H9 (cell line): ENCODE results near the gene DDOST. TPM values are rescaled to one million over a fixed set of nuclear protein-coding genes. Genes with fewer than 3 reads are reported as not detected.

Experiments
- DNase-seq: peaks from one replicate; pipeline ENCODE4 v3.0.0-alpha.2; 2017
- H2AFZ ChIP-seq: one replicate; pipeline ENCODE4 v1.6.1; 2013; ENCODE audit warnings: mild to moderate bottlenecking, low read length, control low read depth, moderate library complexity
- H2AK5ac ChIP-seq: 2 replicates; pipeline ENCODE4 v1.6.1; 2013; ENCODE audit warnings: low read length, control low read depth, mixed read lengths; ENCODE audit not compliant: insufficient read length
- H2BK120ac ChIP-seq: one replicate; pipeline ENCODE4 v1.6.1; 2013; ENCODE audit warnings: low read depth, mild to moderate bottlenecking, low read length, control low read depth, inconsistent platforms; ENCODE audit not compliant: poor library complexity, severe bottlenecking
- H2BK12ac ChIP-seq: 2 replicates; pipeline ENCODE4 v1.6.1; 2013; ENCODE audit warnings: low read length, control low read depth, mixed read lengths, low read depth; ENCODE audit not compliant: insufficient read length
- H2BK15ac ChIP-seq: 2 replicates; pipeline ENCODE4 v1.6.1; 2013; ENCODE audit warnings: low read depth, low read length, control low read depth
- H2BK20ac ChIP-seq: one replicate; pipeline ENCODE4 v1.6.1; 2013; ENCODE audit warnings: low read depth, mild to moderate bottlenecking, low read length, control low read depth, inconsistent platforms; ENCODE audit not compliant: poor library complexity, severe bottlenecking
- H2BK5ac ChIP-seq: 2 replicates; pipeline ENCODE4 v1.6.1; 2013; ENCODE audit warnings: low read length, control low read depth, mixed read lengths; ENCODE audit not compliant: insufficient read length
- H3K14ac ChIP-seq: 2 replicates; pipeline ENCODE4 v1.6.1; 2013; ENCODE audit warnings: low read length, control low read depth; ENCODE audit not compliant: insufficient read depth
- H3K18ac ChIP-seq: 2 replicates; pipeline ENCODE4 v1.6.1; 2013; ENCODE audit warnings: low read depth, mild to moderate bottlenecking, mixed read lengths, low read length, control low read depth; ENCODE audit not compliant: insufficient read length
- H3K23ac ChIP-seq: 2 replicates; pipeline ENCODE4 v1.6.1; 2013; ENCODE audit warnings: low read length, control low read depth, mixed read lengths, low read depth; ENCODE audit not compliant: insufficient read length
- H3K23me2 ChIP-seq: 2 replicates; pipeline ENCODE4 v1.6.1; 2013; ENCODE audit warnings: low read depth, mild to moderate bottlenecking, mixed read lengths, low read length, control low read depth; ENCODE audit not compliant: insufficient read length, poor library complexity, severe bottlenecking
- H3K27ac ChIP-seq: 2 replicates; pipeline ENCODE4 v1.5.1; 2013; ENCODE audit warnings: low read length, control low read depth, mixed read lengths, low read depth; ENCODE audit not compliant: insufficient read length
- H3K27me3 ChIP-seq: 2 replicates; pipeline ENCODE4 v1.6.1; 2013; ENCODE audit warnings: low read length, control low read depth, inconsistent platforms; ENCODE audit not compliant: insufficient read depth
- H3K4ac ChIP-seq: 2 replicates; pipeline ENCODE4 v1.6.1; 2013; ENCODE audit warnings: low read depth, mild to moderate bottlenecking, control low read depth, inconsistent platforms, low read length, moderate library complexity
- H3K4me1 ChIP-seq: 2 replicates; pipeline ENCODE4 v1.6.1; 2013; ENCODE audit warnings: low read length, control low read depth, inconsistent platforms; ENCODE audit not compliant: insufficient read depth
- H3K4me2 ChIP-seq: 2 replicates; pipeline ENCODE4 v1.6.1; 2013; ENCODE audit warnings: low read length, control low read depth, mixed read lengths; ENCODE audit not compliant: insufficient read length, insufficient read depth
- H3K56ac ChIP-seq: 2 replicates; pipeline ENCODE4 v1.6.1; 2013; ENCODE audit warnings: low read depth, mild to moderate bottlenecking, mixed read lengths, low read length, control low read depth; ENCODE audit not compliant: insufficient read length
- H3K79me1 ChIP-seq: 2 replicates; pipeline ENCODE4 v1.6.1; 2013; ENCODE audit warnings: low read depth, mild to moderate bottlenecking, moderate library complexity, low read length, control low read depth, inconsistent platforms; ENCODE audit not compliant: insufficient read depth, poor library complexity, severe bottlenecking
- H3K79me2 ChIP-seq: 2 replicates; pipeline ENCODE4 v1.6.1; 2013; ENCODE audit warnings: low read length, control low read depth, inconsistent platforms; ENCODE audit not compliant: insufficient read depth
- H3K9ac ChIP-seq: 2 replicates; pipeline ENCODE4 v1.6.1; 2013; ENCODE audit warnings: low read length, control low read depth, mixed read lengths; ENCODE audit not compliant: insufficient read length; ENCODE audit errors: extremely low read depth
- H3K9me3 ChIP-seq: one replicate; pipeline ENCODE4 v1.6.1; 2013; ENCODE audit warnings: low read depth, low read length, inconsistent platforms; ENCODE audit not compliant: control insufficient read depth
- H3T11ph ChIP-seq: one replicate; pipeline ENCODE4 v1.6.1; 2013; ENCODE audit warnings: mild to moderate bottlenecking, low read length, control low read depth, inconsistent platforms
- H4K20me1 ChIP-seq: one replicate; pipeline ENCODE4 v1.6.1; 2013; ENCODE audit not compliant: control insufficient read depth, insufficient read length, insufficient read depth
- H4K5ac ChIP-seq: 2 replicates; pipeline ENCODE4 v1.6.1; 2013; ENCODE audit warnings: low read depth, mild to moderate bottlenecking, mixed read lengths, low read length, control low read depth; ENCODE audit not compliant: insufficient read length
- H4K8ac ChIP-seq: replicated peaks from 2 replicates; pipeline ENCODE4 v1.6.1; 2013; ENCODE audit warnings: low read length, control low read depth, mixed read lengths, low read depth; ENCODE audit not compliant: insufficient read length
- H4K91ac ChIP-seq: 2 replicates; pipeline ENCODE4 v1.6.1; 2013; ENCODE audit warnings: low read depth, mild to moderate bottlenecking, moderate library complexity, mixed read lengths, low read length, control low read depth; ENCODE audit not compliant: insufficient read length
- H3K27ac Mint-ChIP-seq, 3 experiments: 2 replicates in 2 of 3; 3 replicates in 1 of 3; pipeline ENCODE4 v1.8.0; 2020 to 2021; ENCODE audit warnings: mixed read lengths in 3 of 3, mild to moderate bottlenecking in 1 of 3, moderate library complexity in 1 of 3
- H3K27me3 Mint-ChIP-seq: 2 replicates; pipeline ENCODE4 v1.8.0; 2021; ENCODE audit warnings: low read depth, mild to moderate bottlenecking, moderate library complexity, mixed read lengths
- H3K36me3 Mint-ChIP-seq, 3 experiments: 2 replicates in 2 of 3; 3 replicates in 1 of 3; pipeline ENCODE4 v1.8.0; 2020 to 2021; ENCODE audit warnings: low read depth in 3 of 3, mixed read lengths in 3 of 3; ENCODE audit not compliant: insufficient read depth in 1 of 3
- H3K4me1 Mint-ChIP-seq, 2 experiments: 2 replicates each; pipeline ENCODE4 v1.8.0; 2020; ENCODE audit warnings: mixed read lengths in 2 of 2
- H3K4me3 Mint-ChIP-seq, 2 experiments: 2 replicates in 1 of 2; 3 replicates in 1 of 2; pipeline ENCODE4 v1.8.0; 2020 to 2021; ENCODE audit warnings: mild to moderate bottlenecking in 2 of 2, mixed read lengths in 2 of 2, moderate library complexity in 1 of 2
- H3K9me3 Mint-ChIP-seq, 2 experiments: 2 replicates in 1 of 2; 3 replicates in 1 of 2; pipeline ENCODE4 v1.8.0; 2020; ENCODE audit warnings: mild to moderate bottlenecking in 2 of 2, mixed read lengths in 2 of 2, moderate library complexity in 1 of 2
- WGBS: extraction: QIAGEN DNeasy Blood & Tissue Kit; methylation state at CpG from one replicate; pipeline ENCODE4 v1.1.7; 2013; ENCODE audit warnings: missing lambda C conversion rate, low lambda C conversion rate, mixed read lengths; ENCODE audit not compliant: insufficient read length; ENCODE audit errors: extremely low coverage; 5-methylcytosine and 5-hydroxymethylcytosine counted together
- total RNA-seq: library from RNA; stranded (reverse); gene quantifications from 2 replicates; pipeline ENCODE4 v1.2.1, GENCODE V29; 2021
- TF ChIP-seq, protein P1 (sequence below): fragments of 200-600 bp; sonication (generic); conservative IDR thresholded peaks from 3 replicates; pipeline ENCODE4 v1.8.0; 2021; ENCODE audit warnings: antibody characterized with exemption, mild to moderate bottlenecking

The DDOST gene
- total RNA-seq, 1 experiment from 2014 or later, result 255 TPM

DNA sequence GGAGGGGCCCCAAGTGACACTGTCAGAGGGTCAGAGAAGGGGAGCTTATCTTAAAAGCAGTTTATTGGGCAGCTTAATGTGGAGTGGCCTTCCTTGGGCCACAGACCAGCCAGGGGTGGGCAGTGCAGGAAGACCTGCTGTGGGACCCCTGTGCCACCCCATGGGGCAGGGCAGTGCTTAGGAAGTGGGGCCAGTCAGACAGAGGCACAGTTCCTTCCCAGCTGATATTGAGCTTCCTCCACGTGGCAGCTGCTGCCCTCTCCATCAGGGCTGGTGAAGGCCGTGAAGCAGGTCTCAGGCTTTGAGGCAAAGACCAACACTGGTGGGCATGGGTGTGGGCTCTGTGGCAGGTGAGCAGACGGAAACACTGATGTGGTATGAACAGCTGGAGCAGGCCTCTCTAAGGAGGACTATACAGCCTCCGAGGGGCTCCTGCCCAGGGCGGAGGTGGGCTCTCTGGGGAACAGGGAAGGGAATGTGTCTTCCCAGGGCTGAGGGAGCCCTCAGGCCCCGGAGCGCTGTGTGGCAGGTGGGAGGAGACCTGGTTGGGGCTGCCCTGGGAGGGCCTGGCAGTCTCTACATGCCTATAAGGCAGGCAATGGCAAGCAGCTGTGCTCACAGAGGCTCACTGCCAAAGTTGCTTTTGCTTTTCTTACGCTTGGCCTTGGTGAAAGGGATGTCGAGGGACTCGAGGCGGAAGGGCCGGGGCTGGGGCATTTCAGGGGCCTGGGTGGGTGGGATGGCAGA, 3.0 kb upstream of the DDOST start:
- no peaks in the 10 kb centered on the region for H3K9me3 ChIP-seq
- H3K18ac ChIP-seq, result no peak overlapping the region
- no peak overlapping the region for H2BK12ac ChIP-seq
- H2BK120ac ChIP-seq, result no peak overlapping the region
- H3K4me1 Mint-ChIP-seq, result peaks cover 24% of the 10 kb centered on the region in 2 experiments
- H3K4me1 ChIP-seq, result peaks cover 2% of the 10 kb centered on the region; the same call in 1 of the 2 replicates
- no peak overlapping the region for H2BK20ac ChIP-seq
- no peak overlapping the region for H4K5ac ChIP-seq
- H2BK5ac ChIP-seq, result no peak overlapping the region
- H3K79me1 ChIP-seq, result peaks cover 4% of the 10 kb centered on the region
- no peak overlapping the region for H3K4ac ChIP-seq
- H3K23me2 ChIP-seq, result peaks cover 5% of the 10 kb centered on the region
- peaks cover 0 to 2% of the 10 kb centered on the region in 2 experiments; a peak in 1 of 5 replicates for H3K9me3 Mint-ChIP-seq
- H3T11ph ChIP-seq, result no peak overlapping the region
- H3K4me3 Mint-ChIP-seq, result no peak overlapping the region
- no peak overlapping the region for H3K56ac ChIP-seq
- H2BK15ac ChIP-seq, result no peak overlapping the region
- no peak overlapping the region for H2AK5ac ChIP-seq
- H3K27me3 ChIP-seq, result no peaks in the 10 kb centered on the region
- DNase-seq, result no peak
- no peak overlapping the region; the same call in 1 of the 2 replicates for H3K14ac ChIP-seq
- TF ChIP-seq, protein P1, sequence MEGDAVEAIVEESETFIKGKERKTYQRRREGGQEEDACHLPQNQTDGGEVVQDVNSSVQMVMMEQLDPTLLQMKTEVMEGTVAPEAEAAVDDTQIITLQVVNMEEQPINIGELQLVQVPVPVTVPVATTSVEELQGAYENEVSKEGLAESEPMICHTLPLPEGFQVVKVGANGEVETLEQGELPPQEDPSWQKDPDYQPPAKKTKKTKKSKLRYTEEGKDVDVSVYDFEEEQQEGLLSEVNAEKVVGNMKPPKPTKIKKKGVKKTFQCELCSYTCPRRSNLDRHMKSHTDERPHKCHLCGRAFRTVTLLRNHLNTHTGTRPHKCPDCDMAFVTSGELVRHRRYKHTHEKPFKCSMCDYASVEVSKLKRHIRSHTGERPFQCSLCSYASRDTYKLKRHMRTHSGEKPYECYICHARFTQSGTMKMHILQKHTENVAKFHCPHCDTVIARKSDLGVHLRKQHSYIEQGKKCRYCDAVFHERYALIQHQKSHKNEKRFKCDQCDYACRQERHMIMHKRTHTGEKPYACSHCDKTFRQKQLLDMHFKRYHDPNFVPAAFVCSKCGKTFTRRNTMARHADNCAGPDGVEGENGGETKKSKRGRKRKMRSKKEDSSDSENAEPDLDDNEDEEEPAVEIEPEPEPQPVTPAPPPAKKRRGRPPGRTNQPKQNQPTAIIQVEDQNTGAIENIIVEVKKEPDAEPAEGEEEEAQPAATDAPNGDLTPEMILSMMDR, result no peak
- no peaks in the 10 kb centered on the region for H4K20me1 ChIP-seq
- H3K23ac ChIP-seq, result no peak overlapping the region
- no peak overlapping the region for H4K8ac ChIP-seq
- peaks cover 18% of the 10 kb centered on the region for H3K79me2 ChIP-seq
- no peak overlapping the region for H3K4me2 ChIP-seq
- no peak overlapping the region for H3K27ac ChIP-seq
- no CpG with 5 or more reads among the region's 12 CpGs for WGBS
- no peak overlapping the region for H3K27ac Mint-ChIP-seq
- no peaks in the 10 kb centered on the region for H3K27me3 Mint-ChIP-seq
- peaks cover 4 to 12% (median 12%) of the 10 kb centered on the region in 3 experiments for H3K36me3 Mint-ChIP-seq
- H3K9ac ChIP-seq, result no peak overlapping the region
- no peak overlapping the region for H2AFZ ChIP-seq
- H4K91ac ChIP-seq, result no peak overlapping the region
